B cell (primary cell): ENCODE data around the gene SERTAD2. TPM values are rescaled to one million over a fixed set of nuclear protein-coding genes. Genes with fewer than 3 reads are reported as not detected.

Source experiments
- ATAC-seq: fragments of 200-7000 bp; cut with Tn5 transposase; one replicate; pipeline ENCODE4 v1.10.0; 2021; ENCODE audit warnings: low read depth, mild to moderate bottlenecking, moderate number of reproducible peaks, moderate library complexity
- CTCF ChIA-PET: fragments of 350-600 bp; sonication (Branson Sonifier 250); formaldehyde crosslinking; loops from one replicate; lab custom pipeline; 2021; ENCODE audit warnings: antibody characterized with exemption, inconsistent platforms; lab: Charles Lee
- POLR2A ChIA-PET: fragments of 350-600 bp; sonication (Branson Sonifier 250); formaldehyde crosslinking; loops from one replicate; lab custom pipeline; 2021; ENCODE audit warnings: antibody characterized with exemption; lab: Charles Lee
- DNase-seq: peaks from one replicate; pipeline ENCODE4 v3.0.0; 2013
- H2AFZ ChIP-seq: 2 replicates; pipeline ENCODE4 v1.6.1; 2012; ENCODE audit warnings: mild to moderate bottlenecking, low read depth, low read length; ENCODE audit not compliant: insufficient read depth, poor library complexity, severe bottlenecking
- H3K27ac ChIP-seq, 2 donors: 1 replicate in 1 of 2; 2 replicates in 1 of 2; pipeline ENCODE4 v1.5.1; 2012 to 2013; ENCODE audit warnings: low read length in 2 of 2, mild to moderate bottlenecking in 2 of 2, moderate library complexity in 1 of 2
- H3K27me3 ChIP-seq, 4 experiments: fragments of 200-600 bp in 1 of 4; sonication (generic) in 1 of 4; replicated peaks in 1 of 4; 1 replicate in 2 of 4; 2 replicates in 2 of 4; pipeline versions ENCODE4 v1.6.1 to v1.7.0; 2013 to 2016; ENCODE audit warnings: low read length in 3 of 4, mild to moderate bottlenecking in 2 of 4, mixed read lengths in 1 of 4, moderate library complexity in 1 of 4; ENCODE audit not compliant: insufficient read depth in 4 of 4, control insufficient read depth in 3 of 4; ENCODE audit errors: control extremely low read depth in 1 of 4
- H3K36me3 ChIP-seq, 2 experiments: replicated peaks in 1 of 2; 1 replicate in 1 of 2; 2 replicates in 1 of 2; pipeline versions ENCODE4 v1.6.1 to v1.7.1; 2013; ENCODE audit warnings: low read length in 1 of 2; ENCODE audit not compliant: insufficient read depth in 2 of 2, control insufficient read depth in 1 of 2; ENCODE audit errors: control extremely low read depth in 1 of 2, extremely low read depth in 1 of 2
- H3K4me1 ChIP-seq, 2 donors: fragments of 200-600 bp in 1 of 2; sonication (generic) in 1 of 2; 1 replicate in 1 of 2; 2 replicates in 1 of 2; pipeline versions ENCODE4 v1.5.1 to v1.6.1; 2013 to 2017; ENCODE audit warnings: low read length in 2 of 2; ENCODE audit not compliant: control insufficient read depth in 2 of 2, insufficient read depth in 2 of 2
- H3K4me2 ChIP-seq: replicated peaks from 2 replicates; pipeline ENCODE3; 2012; ENCODE audit warnings: mild to moderate bottlenecking, low read depth, low read length; ENCODE audit not compliant: poor library complexity, severe bottlenecking
- H3K4me3 ChIP-seq, 5 experiments: fragments of 200-600 bp in 1 of 5; sonication (generic) in 1 of 5; 1 replicate in 3 of 5; 2 replicates in 2 of 5; pipeline versions ENCODE4 v1.5.1 to v1.7.0; 2011 to 2016; ENCODE audit warnings: low read length in 4 of 5, mild to moderate bottlenecking in 4 of 5, low read depth in 2 of 5, control low read depth in 1 of 5, moderate library complexity in 1 of 5; ENCODE audit not compliant: insufficient read depth in 1 of 5; ENCODE audit errors: control extremely low read depth in 1 of 5, extremely low read depth in 1 of 5
- H3K79me2 ChIP-seq: fragments of 200-600 bp; sonication (generic); one replicate; pipeline ENCODE4 v1.6.0; 2016; ENCODE audit warnings: low read length; ENCODE audit not compliant: control insufficient read depth, insufficient read depth
- H3K9ac ChIP-seq: fragments of 200-600 bp; sonication (generic); 2 replicates; pipeline ENCODE4 v1.6.1; 2017; ENCODE audit warnings: mild to moderate bottlenecking, low read length, moderate library complexity
- H3K9me3 ChIP-seq, 3 donors: one replicate each; pipeline versions ENCODE4 v1.6.1 to v1.7.1; 2013; ENCODE audit warnings: low read length in 2 of 3; ENCODE audit not compliant: control insufficient read depth in 2 of 3, insufficient read depth in 1 of 3; ENCODE audit errors: control extremely low read depth in 1 of 3
- H4K20me1 ChIP-seq: 2 replicates; pipeline ENCODE4 v1.6.0; 2012; ENCODE audit warnings: mild to moderate bottlenecking, low read length; ENCODE audit not compliant: insufficient read depth, control insufficient read depth, poor library complexity, severe bottlenecking
- H3K27ac Mint-ChIP-seq: one replicate; pipeline ENCODE4 v1.8.0; 2021; ENCODE audit warnings: mixed read lengths
- H3K27me3 Mint-ChIP-seq: one replicate; pipeline ENCODE4 v1.8.0; 2021; ENCODE audit warnings: mixed read lengths
- H3K4me1 Mint-ChIP-seq: one replicate; pipeline ENCODE4 v1.8.0; 2021; ENCODE audit warnings: mixed read lengths
- H3K4me3 Mint-ChIP-seq: one replicate; pipeline ENCODE4 v1.8.0; 2021; ENCODE audit warnings: mixed read lengths
- H3K9me3 Mint-ChIP-seq: one replicate; pipeline ENCODE4 v1.8.0; 2022; ENCODE audit warnings: mixed read lengths; ENCODE audit not compliant: insufficient read depth
- CTCF ChIP-seq: fragments of 200-600 bp; IDR thresholded peaks from one replicate; pipeline ENCODE4 v1.8.0; 2022; ENCODE audit warnings: antibody characterized with exemption, mild to moderate bottlenecking
- EZH2 ChIP-seq: IDR thresholded peaks from 2 replicates; pipeline ENCODE4 v1.6.1; 2012; ENCODE audit warnings: borderline replicate concordance, low read depth, mild to moderate bottlenecking, moderate library complexity, low read length; ENCODE audit not compliant: insufficient read depth, poor library complexity, severe bottlenecking
- WGBS: methylation state at CpG from one replicate; pipeline ENCODE4 v1.1.5; 2013; ENCODE audit warnings: missing lambda C conversion rate; ENCODE audit not compliant: insufficient coverage; 5-methylcytosine and 5-hydroxymethylcytosine counted together
- intact Hi-C: fragments of 100-400 bp; cut with micrococcal nuclease; formaldehyde crosslinking; loops from one replicate; pipeline ENCODE4 v1.10.0; 2022
- polyA plus RNA-seq: library from polyadenylated mRNA; depleted of rRNA; stranded (reverse); fragments of >200 nt; gene quantifications from 2 replicates; pipeline ENCODE4 v1.2.3, GENCODE V29; 2012
- total RNA-seq, 2 donors: library from RNA; stranded (reverse); fragments of 120-200 nt in 1 of 2; gene quantifications; 1 replicate in 1 of 2; 2 replicates in 1 of 2; pipeline versions ENCODE4 v1.2.3 to v1.2.4, GENCODE V29; 2013 to 2022

SERTAD2 gene
- total and polyA plus RNA-seq, 2 donors (not counting 1 experiment from before 2014, with no cell fraction given) = 49.5 to 66.8 TPM

- Mint-ChIP-seq H3K27me3 (no peaks in the 10 kb centered on the region), H3K9me3 (no peaks in the 10 kb centered on the region), H3K4me1 (peaks cover 54% of the 10 kb centered on the region), H3K27ac (peak overlapping the region; percentile 70), H3K4me3 (no peak overlapping the region)
- POLR2A ChIA-PET = interaction anchor here (0.6 to 1.4 kb wide), 2 partner anchors 11 to 22 kb away, joined by 3 to 9 read pairs; no protein-coding TSS in a partner anchor
- no peaks in the 10 kb centered on the region for H3K9me3 ChIP-seq
- H4K20me1 ChIP-seq = peaks cover 58% of the 10 kb centered on the region
- peaks cover 83% of the 10 kb centered on the region for H3K79me2 ChIP-seq
- no peak overlapping the region for H3K9ac ChIP-seq
- DNase-seq = no peak
- H2AFZ ChIP-seq = no peak overlapping the region
- H3K4me1 ChIP-seq = peaks cover 39% of the 10 kb centered on the region in 2 donors
- H3K36me3 ChIP-seq = peaks cover 3 to 51% of the 10 kb centered on the region in 2 experiments
- intact Hi-C loops = no loop called here
- 100% methylated on average over 2 of the region's 9 CpGs for WGBS
- TF ChIP-seq CTCF (no peak), EZH2 (no peak)
- H3K27ac ChIP-seq = peak overlapping the region in 1 of 2 donors; percentile 49
- H3K4me3 ChIP-seq = no peak overlapping the region
- no peak for ATAC-seq
- CTCF ChIA-PET = interaction anchor here (0.7 to 5.2 kb wide), 9 partner anchors 8 to 201 kb away, joined by 3 to 26 read pairs (median 3); partner anchors contain the start of gene SERTAD2
- no peak overlapping the region for H3K4me2 ChIP-seq
- no peaks in the 10 kb centered on the region for H3K27me3 ChIP-seq
These were observed 20.6 kb downstream of the SERTAD2 start for GRCh38 chr2:64632835-64633819.
